Ovary (tissue), 9 donors: ENCODE data around the gene SDF4. TPM values are rescaled to one million over a fixed set of nuclear protein-coding genes. Genes with fewer than 3 reads are reported as not detected.

Experiments
- DNase-seq, 5 donors: peaks; one replicate each; pipeline ENCODE4 v3.0.0-alpha.2; 2019 to 2020
- H3K27ac ChIP-seq, 2 donors: fragments of 200-600 bp; one replicate each; pipeline versions ENCODE4 v1.5.1 to v1.8.0; 2019 to 2022
- H3K27me3 ChIP-seq: fragments of 200-600 bp; one replicate; pipeline ENCODE4 v1.8.0; 2022
- H3K36me3 ChIP-seq: fragments of 200-600 bp; sonication (generic); one replicate; pipeline ENCODE4 v1.5.1; 2019
- H3K4me1 ChIP-seq: one replicate; pipeline ENCODE4 v1.8.1; 2013; ENCODE audit warnings: mild to moderate bottlenecking, moderate library complexity; ENCODE audit not compliant: insufficient read depth
- H3K4me3 ChIP-seq: fragments of 200-600 bp; sonication (generic); one replicate; pipeline ENCODE4 v1.5.1; 2017
- H3K9me3 ChIP-seq, 2 donors: fragments of 200-600 bp in 1 of 2; sonication (generic) in 1 of 2; one replicate each; pipeline versions ENCODE4 v1.5.1 to v1.8.1; 2013 to 2019; ENCODE audit warnings: mild to moderate bottlenecking in 1 of 2, moderate library complexity in 1 of 2
- CTCF ChIP-seq, 3 donors: fragments of 450-650 bp in 2 of 3; fragments of 200-600 bp in 1 of 3; IDR thresholded peaks; one replicate each; pipeline versions ENCODE4 v1.5.1 to v1.8.0; 2016 to 2022; ENCODE audit warnings: antibody characterized with exemption in 3 of 3, mild to moderate bottlenecking in 1 of 3
- EP300 ChIP-seq: sonication (generic); formaldehyde crosslinking; IDR thresholded peaks from one replicate; pipeline ENCODE4 v1.6.1; 2017; ENCODE audit warnings: antibody characterized with exemption
- POLR2A ChIP-seq: fragments of 450-650 bp; IDR thresholded peaks from one replicate; pipeline ENCODE4 v1.6.1; 2017; ENCODE audit warnings: antibody characterized with exemption, mild to moderate bottlenecking, moderate library complexity
- WGBS, 3 donors: extraction: QIAGEN DNeasy Blood & Tissue Kit in 1 of 3; methylation state at CpG; one replicate each; pipeline versions ENCODE4 v1.1.5 to v1.1.7; 2013 to 2017; 5-methylcytosine and 5-hydroxymethylcytosine counted together
- intact Hi-C, 4 donors: fragments of 100-400 bp; cut with DNase I; formaldehyde crosslinking; loops; one replicate each; pipeline versions ENCODE4 v1.11.0 to v1.15.1; 2022 to 2023
- polyA plus RNA-seq, 2 donors: library from polyadenylated mRNA; stranded (reverse); fragments of 200-250 nt in 1 of 2; fragments of 350-450 nt in 1 of 2; fragmentation: Illumina TruSeq in 1 of 2; extraction: RNeasy Lipid Tissue Mini Kit (QIAGEN cat#74804) in 1 of 2; gene quantifications; one replicate each; pipeline ENCODE4 v1.2.3, GENCODE V29; 2013 to 2014
- total RNA-seq, 7 donors: library from RNA; depleted of rRNA in 2 of 7; stranded (reverse); fragments of >200 nt in 2 of 7; fragmentation: NEBNext Ultra II Directional in 3 of 7; extraction: Animal tissue kit (Norgen Biotek cat#: 25700) in 3 of 7; gene quantifications; one replicate each; pipeline versions ENCODE4 v1.1.0 to v1.2.4, GENCODE V29; 2016 to 2023
- donor health status: DM: no; HTN: no; CAD: no; lungs with moderate emphysema.
- donor health status: DM: no; HTN: no; CAD: no.
- donor health status: Bipolar disorder and iron deficiency.
- donor health status: DM: yes; HTN: yes; CAD: no.
- donor health status: DM: no; HTN: no; CAD: no.
- donor health status: DM: yes; HTN: yes; CAD: no.

The SDF4 gene
- total and polyA plus RNA-seq, 9 donors: 32.5 to 145 (median 116) TPM

GRCh38 chr1:1275836-1276235, 44.0 kb upstream of the SDF4 start:
- Histone ChIP-seq H3K27ac (no peak overlapping the region), H3K36me3 (no peaks in the 10 kb centered on the region), H3K4me3 (no peak overlapping the region), H3K4me1 (peaks cover 24% of the 10 kb centered on the region), H3K27me3 (no peaks in the 10 kb centered on the region), H3K9me3 (no peaks in the 10 kb centered on the region)
- intact Hi-C loops: no loop called here
- DNase-seq: no peak
- 45 to 67% (median 56%) methylated on average over 9 of the region's 9 CpGs for WGBS, 3 donors
- TF ChIP-seq EP300 (no peak), CTCF (IDR thresholded peaks at IDR 0.05) (no peak), POLR2A (no peak)

- Histone ChIP-seq H3K27me3 (no peaks in the 10 kb centered on the region), H3K36me3 (no peaks in the 10 kb centered on the region), H3K27ac (no peak overlapping the region), H3K9me3 (no peaks in the 10 kb centered on the region), H3K4me1 (peaks cover 28% of the 10 kb centered on the region), H3K4me3 (no peak overlapping the region)
- intact Hi-C loops: no loop called here
- TF ChIP-seq EP300 (no peak), CTCF (IDR thresholded peaks at IDR 0.05) (no peak), POLR2A (no peak)
- DNase-seq: peak in 2 of 5 donors; percentile 41 to 48
- 81 to 84% (median 82%) methylated on average over 11 to 15 of the region's 15 CpGs for WGBS, 3 donors
These were observed 43.2 kb upstream of the SDF4 start for GRCh38 chr1:1274931-1275431.

GRCh38 chr1:1274299-1274930, 42.6 kb upstream of the SDF4 start:
- Histone ChIP-seq H3K27me3 (no peaks in the 10 kb centered on the region), H3K9me3 (no peaks in the 10 kb centered on the region), H3K4me1 (peaks cover 28% of the 10 kb centered on the region), H3K36me3 (no peaks in the 10 kb centered on the region), H3K4me3 (peak overlapping the region; percentile 82), H3K27ac (peak overlapping the region; percentile 40 to 50)
- TF ChIP-seq EP300 (no peak), CTCF (IDR thresholded peaks at IDR 0.05) (no peak)
- intact Hi-C loops: no loop called here
- DNase-seq: peak in 1 of 5 donors; percentile 44
- WGBS, 3 donors: 11 to 22% (median 13%) methylated on average over 14 to 31 of the region's 31 CpGs

GRCh38 chr1:1273512-1274298, 41.9 kb upstream of the SDF4 start, which contains the start of gene UBE2J2:
Gene UBE2J2, minus strand, starts transcription at chr1:1273854. Its CDS starts 5,862 bp downstream, at chr1:1267992.
- Histone ChIP-seq H3K27me3 (no peaks in the 10 kb centered on the region), H3K9me3 (no peaks in the 10 kb centered on the region), H3K4me1 (peaks cover 28% of the 10 kb centered on the region), H3K4me3 (peak within 1 kb of the TSS; percentile 82), H3K27ac (peak within 1 kb of the TSS; percentile 40 to 50), H3K36me3 (no peaks in the 10 kb centered on the region)
- peak; percentile 93 to 95 (median 95) for DNase-seq
- intact Hi-C loops: loop anchor here in 1 of 4 donors (1.0 kb wide), 1 partner anchor 76 kb away; the partner anchor contains the start of gene DVL1
- 0 to 1% (median 0%) methylated on average over 8 to 105 of the region's 105 CpGs for WGBS, 3 donors
- TF ChIP-seq EP300 (no peak), POLR2A (peak; percentile 69)
